SW480 (cell line): ENCODE results near the gene MED15.

Experiments
- DNase-seq: peaks from one replicate; pipeline ENCODE4 v3.0.0-alpha.2; 2016; ENCODE audit warnings: low spot score

The MED15 gene

GRCh38 chr22:20625270-20625669, 117.9 kb downstream of the MED15 start:
- DNase-seq, result no peak

GRCh38 chr22:20626811-20627210, 119.4 kb downstream of the MED15 start:
- DNase-seq, result no peak

GRCh38 chr22:20627432-20627831, 120.0 kb downstream of the MED15 start:
- DNase-seq, result no peak

GRCh38 chr22:20628081-20628939, 120.9 kb downstream of the MED15 start:
- no peak for DNase-seq

- DNase-seq, result no peak
Observed at GRCh38 chr22:20629401-20629800, 122.0 kb downstream of the MED15 start.

GRCh38 chr22:20630873-20631617, 123.6 kb downstream of the MED15 start:
- no peak for DNase-seq

GRCh38 chr22:20632082-20632481, 124.7 kb downstream of the MED15 start:
- no peak for DNase-seq

GRCh38 chr22:20632518-20632917, 125.1 kb downstream of the MED15 start:
- no peak for DNase-seq

GRCh38 chr22:20634560-20635226, 127.3 kb downstream of the MED15 start:
- no peak for DNase-seq

GRCh38 chr22:20635227-20635591, 127.8 kb downstream of the MED15 start:
- no peak for DNase-seq

GRCh38 chr22:20636075-20636812, 128.8 kb downstream of the MED15 start:
- no peak for DNase-seq

- no peak for DNase-seq
Observed at GRCh38 chr22:20636945-20637344, 129.5 kb downstream of the MED15 start.
